Left kidney (tissue), 2 donors: Measurements from ENCODE around the gene SMIM24. TPM values are rescaled to one million over a fixed set of nuclear protein-coding genes. Genes with fewer than 3 reads are reported as not detected.
A peak's percentile ranks its signal among the peaks of the same experiment; 100 is the strongest.

ENCODE experiments used
- DNase-seq: peaks from one replicate; pipeline ENCODE4 v3.0.0-alpha.2; 2013
- polyA plus RNA-seq: library from polyadenylated mRNA; unstranded; fragments of 120-200 nt; gene quantifications from one replicate; pipeline ENCODE4 v1.2.1, GENCODE V29; 2013; ENCODE audit not compliant: insufficient read length

Gene SMIM24
- polyA plus RNA-seq, 1 donor = 446 TPM

- no peak for DNase-seq
These were observed 3.5 kb downstream of the SMIM24 start for GRCh38 chr19:3476830-3477229.

- DNase-seq = no peak
These were observed 4.9 kb downstream of the SMIM24 start for GRCh38 chr19:3475449-3475848.

GRCh38 chr19:3474614-3475013, 5.7 kb downstream of the SMIM24 start:
- no peak for DNase-seq

GRCh38 chr19:3474010-3474409, 6.3 kb downstream of the SMIM24 start:
- DNase-seq = no peak

- no peak for DNase-seq
These were observed 8.2 kb downstream of the SMIM24 start for GRCh38 chr19:3471954-3472655.

GRCh38 chr19:3470500-3471128, 9.7 kb downstream of the SMIM24 start:
- no peak for DNase-seq

- DNase-seq = no peak
These were observed 10.5 kb downstream of the SMIM24 start for GRCh38 chr19:3469638-3470499.

- no peak for DNase-seq
These were observed 12.1 kb downstream of the SMIM24 start for GRCh38 chr19:3468211-3468610.

GRCh38 chr19:3467437-3468198, 12.7 kb downstream of the SMIM24 start:
- DNase-seq = no peak

- DNase-seq = no peak
These were observed 13.7 kb downstream of the SMIM24 start for GRCh38 chr19:3466635-3467034.

GRCh38 chr19:3465552-3465951, 14.8 kb downstream of the SMIM24 start:
- no peak for DNase-seq

GRCh38 chr19:3464587-3465235, 15.6 kb downstream of the SMIM24 start:
- no peak for DNase-seq

GRCh38 chr19:3463714-3464586, 16.4 kb downstream of the SMIM24 start:
- no peak for DNase-seq

- DNase-seq = no peak
These were observed 17.2 kb downstream of the SMIM24 start for GRCh38 chr19:3462991-3463713.

GRCh38 chr19:3459965-3460582, 20.3 kb downstream of the SMIM24 start:
- DNase-seq = no peak

- peak; percentile 86 for DNase-seq
These were observed 21.0 kb downstream of the SMIM24 start for GRCh38 chr19:3459089-3459881.

- no peak for DNase-seq
These were observed 21.9 kb downstream of the SMIM24 start for GRCh38 chr19:3458229-3459088.
